ENCODE data around the gene C2orf78. TPM values are rescaled to one million over a fixed set of nuclear protein-coding genes. Genes with fewer than 3 reads are reported as not detected.

The C2orf78 gene
- polyA plus RNA-seq, 1 of the 3 experiments (the other 2 are of a cell fraction) = 0.02 TPM

- Histone ChIP-seq H4K20me1 (ENCODE audit: insufficient read depth) (0 out of 2 replicates have a peak, but pooled peaks cover 4% of the 10 kb centered on the region), H2AFZ (ENCODE audit: low read depth) (no peak overlapping the region), H3K9ac (no peak overlapping the region), H3K4me2 (no peak overlapping the region), H3K4me1 (ENCODE audit: control insufficient read depth in 1 of 2, insufficient read depth in 2 of 2, low read depth in 1 of 2, low read length in 1 of 2) (peaks cover 0 to 7% of the 10 kb centered on the region in 2 experiments; a peak in 2 of 4 replicates), H3F3A (replicated peaks; ENCODE audit: insufficient read depth) (peaks cover 25% of the 10 kb centered on the region), H3K79me2 (ENCODE audit: insufficient read depth) (no peaks in the 10 kb centered on the region), H3K9me3 (no peaks in the 10 kb centered on the region), H3K4me3 (ENCODE audit: low read depth in 2 of 2, low read length in 1 of 2) (no peak overlapping the region), H3K9me2 (no peaks in the 10 kb centered on the region), H3K27ac (ENCODE audit: low read depth in 2 of 2, low read length in 1 of 2) (no peak overlapping the region), H3K36me3 (replicated peaks in 1 of 2; ENCODE audit: control insufficient read depth in 1 of 2, insufficient read depth in 2 of 2, low read length in 1 of 2) (peaks cover 51 to 60% of the 10 kb centered on the region in 2 experiments), H3K27me3 (ENCODE audit: insufficient read depth) (no peaks in the 10 kb centered on the region)
- ChIA-PET POLR2A (interaction anchor here (1.1 kb wide), 1 partner anchor 17 kb away, joined by 3 read pairs; no protein-coding TSS in a partner anchor), CTCF (interaction anchor here (1.4 kb wide), 1 partner anchor 32 kb away, joined by 3 read pairs; no protein-coding TSS in a partner anchor)
- no peak for TF ChIP-seq RXRA (IDR thresholded peaks at IDR 0.05; ENCODE audit: borderline replicate concordance, low read depth)
- TF ChIP-seq JUND (IDR thresholded peaks at IDR 0.05) = no peak
- TF ChIP-seq EP300 (IDR thresholded peaks at IDR 0.05; ENCODE audit: borderline replicate concordance in 1 of 2, low read depth in 1 of 2, low read length in 1 of 2) = no peak
- no peak for TF ChIP-seq YY1 (IDR thresholded peaks at IDR 0.05; ENCODE audit: low read depth)
- no peak for TF ChIP-seq PBX3 (IDR thresholded peaks at IDR 0.05)
- TF ChIP-seq RFX5 (IDR thresholded peaks at IDR 0.05; ENCODE audit: low read length) = no peak
- no peak for TF ChIP-seq MXI1 (IDR thresholded peaks at IDR 0.05; ENCODE audit: low read depth, low read length)
- TF ChIP-seq USF2 (IDR thresholded peaks at IDR 0.05; ENCODE audit: borderline replicate concordance, low read depth, low read length) = no peak
- no peak for TF ChIP-seq ELF1 (IDR thresholded peaks at IDR 0.05)
- no peak for TF ChIP-seq ZBTB33 (IDR thresholded peaks at IDR 0.05; ENCODE audit: borderline replicate concordance, low read depth)
- no peak for TF ChIP-seq FOXJ3 (CRISPR knock-in tag; IDR thresholded peaks at IDR 0.05)
- no peak for TF ChIP-seq RCOR1 (IDR thresholded peaks at IDR 0.05; ENCODE audit: low read length)
- no peak for TF ChIP-seq TAF1 (IDR thresholded peaks at IDR 0.05; ENCODE audit: borderline replicate concordance, low read depth, low read length)
- TF ChIP-seq SMC3 (IDR thresholded peaks at IDR 0.05; ENCODE audit: low read depth, low read length) = no peak
- TF ChIP-seq EZH2phosphoT487 (IDR thresholded peaks at IDR 0.05; ENCODE audit: borderline replicate concordance, low read depth) = no peak
- TF ChIP-seq SIN3A (IDR thresholded peaks at IDR 0.05; ENCODE audit: borderline replicate concordance, low read depth, low read length) = no peak
- no peak for TF ChIP-seq FOXM1 (IDR thresholded peaks at IDR 0.05; ENCODE audit: low read depth)
- no peak for TF ChIP-seq CHD2 (IDR thresholded peaks at IDR 0.05; ENCODE audit: low read length, partially characterized antibody)
- DNase-seq = no peak
- 98% methylated on average over 2 of the region's 2 CpGs for WGBS (ENCODE audit: low lambda C conversion rate)
Observed at GRCh38 chr2:73855526-73855925, 71.5 kb downstream of the C2orf78 start.
